Limb (tissue), 2 donors: ENCODE measurements around the gene COPS7A.

Experiments
- DNase-seq, 2 donors: peaks; one replicate each; pipeline ENCODE4 v3.0.0-alpha.2; 2016; ENCODE audit errors: extremely low spot score in 2 of 2

COPS7A gene

GRCh38 chr12:6769666-6770065 is 45.8 kb downstream of the COPS7A start:
- DNase-seq = no peak

- DNase-seq = no peak
Measured at GRCh38 chr12:6770094-6770493, 46.2 kb downstream of the COPS7A start.

GRCh38 chr12:6770600-6770999 is 46.8 kb downstream of the COPS7A start:
- DNase-seq = no peak

- no peak for DNase-seq
Measured at GRCh38 chr12:6771091-6771495, 47.2 kb downstream of the COPS7A start.

GRCh38 chr12:6771509-6772330 is 47.9 kb downstream of the COPS7A start:
- DNase-seq = no peak

GRCh38 chr12:6772331-6772695 is 48.5 kb downstream of the COPS7A start, which contains the start of gene LAG3:
TSS of gene LAG3 (plus strand) at chr12:6772520. CDS start at chr12:6772853, 333 bp downstream.
- DNase-seq = no peak

- no peak for DNase-seq
Measured at GRCh38 chr12:6772726-6773589, 49.1 kb downstream of the COPS7A start.

- DNase-seq = peak in 1 of 2 donors; percentile 42
Measured at GRCh38 chr12:6773590-6774351, 49.9 kb downstream of the COPS7A start.

GRCh38 chr12:6774499-6775062 is 50.7 kb downstream of the COPS7A start:
- no peak for DNase-seq

GRCh38 chr12:6775185-6776174 is 51.6 kb downstream of the COPS7A start:
- no peak for DNase-seq

- no peak for DNase-seq
Measured at GRCh38 chr12:6777386-6777785, 53.5 kb downstream of the COPS7A start.

GRCh38 chr12:6778217-6778573 is 54.3 kb downstream of the COPS7A start:
- DNase-seq = peak in 1 of 2 donors; percentile 52

GRCh38 chr12:6778574-6779550 is 55.0 kb downstream of the COPS7A start:
- peak; percentile 94 to 96 for DNase-seq

GRCh38 chr12:6779708-6780432 is 56.0 kb downstream of the COPS7A start:
- DNase-seq = no peak

GRCh38 chr12:6780573-6780972 is 56.7 kb downstream of the COPS7A start:
- no peak for DNase-seq
